Right forelimb (tissue), 1 donor: ENCODE measurements around the gene TFAP2D.

Experiments used
- DNase-seq: peaks from one replicate; pipeline ENCODE4 v3.0.0-alpha.2; 2018

TFAP2D gene

DNA sequence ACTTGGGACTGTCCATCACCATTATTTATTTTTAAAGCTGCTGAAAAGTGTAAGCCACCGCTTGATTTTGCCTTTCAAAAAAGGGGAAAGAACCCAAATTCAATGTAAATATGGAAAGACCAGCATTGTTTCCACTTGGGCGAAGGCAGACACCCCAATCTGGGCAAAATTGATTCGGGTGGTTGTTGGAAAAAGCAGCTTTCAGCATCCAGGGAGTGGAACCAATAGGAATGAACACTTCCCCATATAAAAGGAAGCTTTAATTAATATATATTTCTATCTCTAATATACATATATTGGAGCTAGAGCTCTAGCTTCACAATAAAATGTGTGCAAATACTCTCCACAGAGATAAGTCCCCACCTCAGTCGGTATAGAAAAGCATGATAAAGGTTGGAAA, at the start of gene TFAP2D:
Gene TFAP2D, plus strand, starts transcription at position 301 of the 400 bp plus-strand sequence. CDS start 530 bp downstream, outside the sequence.
- DNase-seq: no peak

GRCh38 chr6:50663806-50664205, 49.5 kb upstream of the TFAP2D start:
- no peak for DNase-seq

DNA sequence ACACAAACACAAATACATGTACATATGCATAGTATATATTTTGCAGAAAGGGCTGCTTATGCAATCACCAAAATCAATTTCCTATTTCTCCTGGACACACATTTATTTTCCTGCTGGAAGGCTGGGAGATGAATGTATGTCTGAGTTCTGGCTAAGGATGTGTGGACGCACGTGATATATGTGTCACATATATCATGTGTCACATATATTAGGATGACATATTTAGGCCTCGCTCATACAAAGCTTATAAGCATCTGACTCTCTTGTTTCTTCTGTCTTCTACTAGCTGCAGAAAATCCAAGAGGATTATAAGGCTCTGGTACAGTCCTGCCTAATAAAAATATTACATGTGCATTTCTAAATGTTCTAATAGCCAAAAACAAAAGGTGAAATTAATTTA, 47.2 kb upstream of the TFAP2D start:
- DNase-seq: no peak

DNA sequence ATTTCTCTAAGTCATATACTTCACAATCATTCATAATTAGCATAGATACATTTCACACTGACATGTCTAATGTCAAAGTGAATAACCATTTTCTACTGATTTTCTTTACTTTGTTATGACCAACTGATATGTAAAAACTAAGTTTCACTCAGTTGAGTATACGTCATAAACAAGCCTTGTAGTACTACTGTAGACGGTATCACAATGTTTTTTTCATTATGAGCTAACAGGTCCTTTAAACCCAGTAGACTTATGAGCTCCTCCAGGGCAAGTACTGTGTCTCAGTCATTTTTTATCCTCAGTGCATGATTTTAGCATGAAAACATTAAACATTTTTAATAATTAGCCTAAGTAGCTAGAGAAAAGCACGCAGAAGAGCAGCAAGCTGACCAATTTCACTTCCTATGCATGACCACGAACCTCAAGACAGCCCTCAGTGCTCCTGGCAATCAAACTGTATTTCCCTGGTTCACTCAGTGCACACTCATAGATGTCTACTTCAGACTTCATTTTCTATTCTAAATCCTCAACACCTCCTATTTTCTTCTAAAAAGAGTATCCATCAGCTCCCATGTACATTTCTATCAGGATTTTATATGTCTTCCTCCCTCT, 32.0 kb upstream of the TFAP2D start:
- no peak for DNase-seq

GRCh38 chr6:50689210-50689609, 24.1 kb upstream of the TFAP2D start:
- DNase-seq: no peak

DNA sequence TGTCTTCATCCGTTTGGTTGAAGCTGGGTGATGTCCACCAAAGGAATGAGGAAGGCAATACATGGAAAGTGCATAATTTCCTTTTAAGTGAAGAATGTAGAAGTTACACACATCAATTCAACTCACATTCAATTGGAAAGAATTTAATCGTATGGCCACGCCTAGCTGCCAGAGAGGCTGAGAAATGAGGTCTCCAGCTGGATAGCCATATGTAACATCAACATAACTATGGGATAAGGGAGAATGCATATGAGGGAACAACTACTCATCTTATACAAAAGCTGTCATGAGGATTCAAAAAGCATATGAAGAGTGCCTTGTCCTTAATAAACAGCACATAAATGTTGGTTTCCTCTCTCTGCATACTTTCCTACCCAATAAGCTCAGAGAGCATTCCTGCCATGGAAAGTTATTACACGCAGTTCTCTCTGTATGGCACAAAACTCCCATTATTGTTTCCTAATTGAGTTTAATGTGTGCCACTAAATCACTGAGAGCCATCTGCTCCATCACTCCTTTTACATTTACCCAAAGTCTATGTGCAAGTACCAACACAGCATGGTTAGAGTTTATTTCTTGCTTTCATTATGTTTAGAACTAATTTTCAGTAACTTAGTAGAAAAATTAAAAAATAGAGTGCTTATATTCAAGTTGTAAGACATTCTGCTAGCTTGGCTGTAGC, 21.4 kb upstream of the TFAP2D start:
- DNase-seq: no peak

DNA sequence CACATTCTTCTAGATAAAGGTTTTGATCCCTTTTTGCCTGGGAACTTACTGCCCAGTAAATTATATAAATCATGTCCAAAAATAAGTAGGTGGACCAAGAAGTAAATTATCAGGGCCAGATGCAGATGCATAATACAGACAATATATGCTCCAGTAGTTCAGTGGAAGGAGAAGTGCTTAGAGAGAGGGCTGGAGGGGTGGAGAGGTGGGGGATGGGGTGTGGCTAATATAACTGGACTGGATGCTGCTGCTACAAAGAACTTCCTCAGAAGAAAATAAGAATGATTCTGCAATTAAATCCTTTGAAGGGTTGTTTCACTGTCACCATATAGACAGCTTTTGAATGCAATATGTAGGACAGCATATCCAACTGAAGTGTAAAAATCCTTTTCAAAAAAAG, 14.8 kb upstream of the TFAP2D start:
- DNase-seq: no peak

- no peak for DNase-seq
These were observed 14.1 kb upstream of the TFAP2D start for GRCh38 chr6:50699051-50699775.

GRCh38 chr6:50706575-50706974, 6.8 kb upstream of the TFAP2D start:
- DNase-seq: no peak

GRCh38 chr6:50707191-50707590, 6.1 kb upstream of the TFAP2D start:
- DNase-seq: no peak

- DNase-seq: no peak
These were observed 5.5 kb upstream of the TFAP2D start for GRCh38 chr6:50707652-50708300.

GRCh38 chr6:50708664-50709365, 4.5 kb upstream of the TFAP2D start:
- DNase-seq: no peak

GRCh38 chr6:50709366-50709734, 4.0 kb upstream of the TFAP2D start:
- DNase-seq: no peak

DNA sequence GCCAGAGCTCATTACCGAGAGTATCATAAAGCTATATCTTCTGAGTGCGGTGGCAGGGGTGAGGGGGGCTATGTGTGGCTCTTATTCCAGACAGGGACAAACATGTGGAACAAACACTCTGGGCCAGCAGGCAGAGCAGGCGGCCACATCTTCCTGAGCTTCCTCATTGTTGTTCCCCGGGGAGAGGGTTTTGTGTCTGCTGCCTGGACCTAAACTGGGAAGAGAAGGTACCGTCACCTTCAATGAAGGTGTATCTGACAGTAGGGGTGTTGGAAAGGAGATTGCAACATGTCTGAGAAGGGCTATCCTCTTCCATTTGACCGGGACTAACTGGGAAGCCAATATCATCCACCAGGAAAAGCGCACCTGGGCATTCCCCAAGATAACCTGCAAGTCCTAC, 1.6 kb upstream of the TFAP2D start:
- no peak for DNase-seq

GRCh38 chr6:50712291-50712690, 1.0 kb upstream of the TFAP2D start:
- no peak for DNase-seq

DNA sequence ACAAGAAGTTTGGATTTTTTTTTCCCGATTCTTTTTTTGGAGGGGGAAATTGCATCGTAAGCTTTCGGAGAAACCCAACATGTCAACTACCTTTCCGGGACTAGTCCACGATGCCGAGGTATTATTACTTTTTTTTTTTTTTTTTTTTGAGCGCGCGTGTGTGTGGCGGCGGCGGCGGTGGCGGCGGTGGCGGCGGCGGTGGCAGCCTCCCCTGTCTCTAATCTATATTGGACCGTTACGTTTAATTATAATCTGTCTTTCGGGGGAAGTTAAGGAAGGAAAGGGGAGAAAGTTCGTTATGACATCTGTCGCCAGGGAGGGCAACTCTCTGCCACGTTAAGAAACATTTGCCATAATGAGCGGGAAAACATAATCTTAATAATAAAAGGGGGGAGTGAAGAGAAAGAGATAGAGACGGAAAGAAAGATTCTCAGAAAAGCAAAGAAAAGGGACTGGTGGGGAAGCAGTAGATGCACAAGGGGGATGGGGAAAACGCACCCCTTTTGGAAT, 706 bp downstream of the TFAP2D start:
- no peak for DNase-seq

DNA sequence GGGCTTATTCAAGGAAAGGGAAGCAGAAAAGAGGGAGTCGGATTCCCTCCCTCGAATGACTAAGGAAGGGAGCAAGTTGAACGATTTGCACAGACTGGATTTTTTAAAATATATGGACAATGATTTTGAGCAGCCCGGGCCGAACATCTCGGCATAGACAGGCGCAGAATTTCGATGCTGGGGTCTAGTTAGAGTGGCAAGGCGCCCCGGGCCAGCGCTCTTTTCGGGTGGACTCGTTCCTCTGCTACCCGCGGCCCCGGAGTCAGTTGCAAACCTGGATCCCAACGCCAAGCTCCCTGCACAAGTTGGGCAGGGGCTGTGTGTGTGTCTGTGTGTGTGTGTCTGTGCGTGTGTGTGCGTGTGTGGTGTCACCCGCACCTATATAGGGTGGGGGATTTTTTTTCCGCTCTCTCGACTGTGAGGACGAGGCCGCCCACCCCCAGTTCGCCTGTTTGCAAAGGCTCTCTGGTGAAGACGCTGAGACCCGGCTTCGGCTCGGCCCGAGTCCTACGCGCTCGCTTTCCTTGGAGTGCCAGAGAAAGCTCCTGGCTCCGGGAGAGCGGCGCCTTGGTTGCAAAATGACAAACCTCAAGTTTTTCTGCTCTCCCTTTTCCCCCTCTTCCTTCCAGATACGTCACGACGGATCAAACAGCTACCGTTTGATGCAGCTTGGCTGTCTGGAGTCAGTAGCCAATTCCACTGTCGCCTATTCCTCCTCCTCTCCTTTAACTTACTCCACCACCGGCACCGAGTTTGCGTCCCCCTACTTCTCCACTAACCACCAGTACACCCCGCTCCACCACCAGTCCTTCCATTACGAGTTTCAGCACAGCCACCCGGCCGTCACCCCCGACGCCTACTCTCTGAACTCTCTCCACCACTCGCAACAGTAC, 1.4 kb downstream of the TFAP2D start:
- DNase-seq: no peak

DNA sequence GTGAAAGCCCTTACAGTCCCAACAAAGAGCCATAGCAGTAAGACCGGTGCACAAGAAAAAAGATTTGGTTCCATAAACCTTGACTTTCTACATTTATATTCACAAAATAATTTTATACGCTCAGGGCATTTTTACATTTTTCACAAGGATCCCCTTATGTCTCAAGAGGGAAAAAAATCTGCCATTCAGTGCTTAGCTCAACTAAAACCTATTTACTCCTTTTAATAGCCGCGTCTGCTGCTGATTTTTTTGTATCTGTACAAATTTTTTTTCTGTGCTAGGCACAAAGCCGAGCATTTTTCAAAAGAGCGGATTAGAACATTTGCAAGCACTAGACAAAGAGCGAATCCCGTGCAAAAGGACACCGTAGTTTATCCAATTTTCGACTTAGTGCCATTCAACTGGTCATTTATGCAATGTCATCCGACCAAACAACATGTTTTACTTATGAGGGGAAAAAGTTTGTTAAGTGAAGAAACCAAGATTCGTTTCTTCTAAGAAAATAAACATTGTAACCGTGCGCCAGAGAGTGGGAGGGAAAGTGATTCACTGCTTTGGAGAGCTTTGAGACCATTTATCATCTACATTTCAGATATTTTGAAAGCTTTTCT, 3.7 kb downstream of the TFAP2D start:
- no peak for DNase-seq

DNA sequence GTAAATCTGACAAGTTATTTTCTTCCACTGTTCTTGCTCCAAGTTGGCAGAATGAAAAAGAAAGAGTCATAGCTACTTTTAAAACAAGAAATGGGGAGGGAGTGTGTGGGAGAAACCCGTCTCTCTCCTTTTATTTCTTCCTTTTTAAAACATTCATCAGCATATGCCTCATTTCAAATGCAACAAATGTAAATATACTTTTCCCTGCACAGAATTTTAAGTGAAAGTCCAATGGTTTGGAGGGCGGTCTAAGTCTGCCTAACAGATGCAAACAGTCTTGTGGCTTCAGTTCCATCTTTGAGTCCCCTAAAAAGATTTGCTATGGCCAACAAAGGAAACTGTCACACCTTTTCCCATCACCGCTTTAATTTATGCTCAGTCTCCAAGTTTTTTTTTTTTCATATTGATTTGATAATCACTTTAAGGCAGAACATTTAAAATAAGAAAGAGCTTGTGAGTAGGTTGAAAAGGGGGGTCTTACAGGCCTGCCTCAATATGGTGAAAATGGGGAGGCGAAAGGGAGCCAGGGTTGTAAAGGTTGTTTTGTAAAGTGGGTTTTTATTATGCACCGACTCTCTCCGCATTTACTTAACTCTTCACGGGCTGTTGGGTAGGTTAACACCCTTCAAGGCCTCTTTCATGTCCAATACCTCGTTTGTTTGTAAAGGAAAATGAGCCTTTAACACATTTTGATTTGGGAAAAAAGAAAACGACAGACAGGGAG, 4.6 kb downstream of the TFAP2D start:
- DNase-seq: no peak

DNA sequence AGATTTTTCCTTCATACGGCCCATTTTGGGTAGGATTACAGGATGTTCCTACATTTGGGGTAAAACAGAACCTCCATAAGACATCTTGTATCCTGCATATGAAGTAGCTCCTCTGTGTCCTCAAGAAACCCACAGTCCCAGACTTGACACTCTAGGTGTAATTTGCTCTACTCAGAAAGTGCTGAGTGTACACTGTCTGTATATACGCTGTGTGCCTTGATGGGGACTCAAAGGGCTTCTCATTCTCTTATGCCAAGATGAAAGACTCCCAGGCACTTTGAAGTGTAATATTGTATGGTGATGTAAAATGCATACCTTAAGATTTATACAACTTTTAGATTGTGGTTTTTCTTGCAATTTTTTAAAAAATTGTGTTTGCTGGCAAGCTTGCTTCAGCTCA, 5.2 kb downstream of the TFAP2D start:
- DNase-seq: no peak

- no peak for DNase-seq
These were observed 7.3 kb downstream of the TFAP2D start for GRCh38 chr6:50720623-50721022.
